GM12878 (cell line): ENCODE measurements around the gene ABCA13. TPM values are rescaled to one million over a fixed set of nuclear protein-coding genes. Genes with fewer than 3 reads are reported as not detected.

ENCODE experiments used
- ATAC-seq: fragments of 200-7000 bp; cut with Tn5 transposase; 3 replicates; pipeline ENCODE4 v1.9.1; 2020; ENCODE audit warnings: mild to moderate bottlenecking, moderate library complexity
- BruUV-seq: library from RNA; stranded (reverse); fragments of 400-500 nt; replicated peaks from 2 replicates; lab custom pipeline; 2021; lab: Mats Ljungman, UMichigan
- CTCF ChIA-PET: fragments of 300-600 bp; sonication (Branson Sonifier 250); formaldehyde crosslinking; extraction: SDS; loops from one replicate; lab custom pipeline; 2021; ENCODE audit warnings: inconsistent platforms; lab: Yijun Ruan, JAX
- POLR2A ChIA-PET: fragments of 350-600 bp; formaldehyde crosslinking; extraction: SDS; loops from one replicate; lab custom pipeline; 2021; ENCODE audit warnings: inconsistent platforms; lab: Charles Lee
- RAD21 ChIA-PET: fragments of 300-600 bp; sonication (Branson Sonifier 250); formaldehyde crosslinking; loops from one replicate; lab custom pipeline; 2023; ENCODE audit warnings: antibody characterized with exemption; ENCODE audit not compliant: unreplicated experiment; lab: Charles Lee
- SMC1A ChIA-PET: fragments of 300-600 bp; sonication (Branson Sonifier 250); formaldehyde crosslinking; loops from one replicate; lab custom pipeline; 2023; ENCODE audit not compliant: unreplicated experiment, uncharacterized antibody; lab: Charles Lee
- DNase-seq: peaks from one replicate; pipeline ENCODE4 v3.0.0-alpha.2; 2011; ENCODE audit warnings: low read depth, low spot score
- FAIRE-seq: peaks from 3 replicates; lab custom pipeline; 2011; peaks lifted over from hg19 to GRCh38; lab: Jason Lieb, UNC
- H2AFZ ChIP-seq: 2 replicates; pipeline ENCODE4 v1.6.0; 2011; ENCODE audit warnings: low read depth, low read length, control low read depth; ENCODE audit not compliant: control insufficient read depth
- H3K27ac ChIP-seq: 2 replicates; pipeline ENCODE4 v1.5.1; 2011; ENCODE audit warnings: control low read depth; ENCODE audit not compliant: control insufficient read depth, insufficient read depth
- H3K27me3 ChIP-seq, 2 experiments: replicated peaks in 1 of 2; 2 replicates each; pipeline versions ENCODE4 v1.6.0 to v1.6.1; 2011; ENCODE audit warnings: low read length in 1 of 2; ENCODE audit not compliant: control insufficient read depth in 2 of 2, insufficient read depth in 2 of 2
- H3K36me3 ChIP-seq, 2 experiments: 2 replicates each; pipeline ENCODE4 v1.5.1; 2011; ENCODE audit warnings: low read length in 1 of 2; ENCODE audit not compliant: control insufficient read depth in 2 of 2, insufficient read depth in 2 of 2
- H3K4me1 ChIP-seq: 2 replicates; pipeline ENCODE4 v1.6.1; 2011; ENCODE audit warnings: mild to moderate bottlenecking, low read length, moderate library complexity, mixed read lengths; ENCODE audit not compliant: control insufficient read depth, insufficient read depth
- H3K4me2 ChIP-seq: 2 replicates; pipeline ENCODE4 v1.6.0; 2011; ENCODE audit warnings: control low read depth; ENCODE audit not compliant: control insufficient read depth, insufficient read depth
- H3K4me3 ChIP-seq: fragments of 200-600 bp; sonication (generic); 2 replicates; pipeline ENCODE4 v1.5.1; 2016
- H3K79me2 ChIP-seq: 2 replicates; pipeline ENCODE4 v1.6.0; 2011; ENCODE audit warnings: low read length; ENCODE audit not compliant: control insufficient read depth, insufficient read depth
- H3K9ac ChIP-seq: 2 replicates; pipeline ENCODE4 v1.8.0; 2011; ENCODE audit warnings: low read length, control low read depth, mixed read lengths; ENCODE audit not compliant: control insufficient read depth, insufficient read depth
- H3K9me3 ChIP-seq: replicated peaks from 3 replicates; pipeline ENCODE4 v1.5.1; 2011; ENCODE audit warnings: mild to moderate bottlenecking, low read length; ENCODE audit not compliant: control insufficient read depth, insufficient read depth
- H4K20me1 ChIP-seq: 2 replicates; pipeline ENCODE4 v1.6.0; 2011; ENCODE audit not compliant: control insufficient read depth, insufficient read depth
- ASH2L ChIP-seq: fragments of 300-600, 200-600 bp; sonication (generic); IDR thresholded peaks from 2 replicates; pipeline ENCODE4 v1.6.1; 2017; ENCODE audit warnings: low read depth, mild to moderate bottlenecking, borderline replicate concordance
- ATF3 ChIP-seq: IDR thresholded peaks from 2 replicates; pipeline ENCODE4 v1.6.1; 2011; ENCODE audit warnings: low read depth, mild to moderate bottlenecking, low read length, moderate library complexity, borderline replicate concordance; ENCODE audit errors: extremely low read depth
- BACH1 ChIP-seq: fragments of 450-650 bp; IDR thresholded peaks from 2 replicates; pipeline ENCODE4 v1.6.1; 2017; ENCODE audit warnings: mild to moderate bottlenecking, borderline replicate concordance
- BCL11A ChIP-seq: IDR thresholded peaks from 2 replicates; pipeline ENCODE4 v1.6.1; 2011; ENCODE audit warnings: low read depth, low read length
- CBX3 ChIP-seq: fragments of 200-600 bp; sonication (generic); IDR thresholded peaks from 2 replicates; pipeline ENCODE4 v1.6.1; 2016; ENCODE audit warnings: low read depth, borderline replicate concordance
- CBX5 ChIP-seq: sonication (generic); IDR thresholded peaks from 2 replicates; pipeline ENCODE4 v1.6.1; 2016; ENCODE audit warnings: low read depth, moderate library complexity, mild to moderate bottlenecking, inconsistent platforms
- CHD2 ChIP-seq: IDR thresholded peaks from 2 replicates; pipeline ENCODE4 v1.6.1; 2011; ENCODE audit warnings: low read depth, low read length, improper control_type of control experiment, borderline replicate concordance
- CREB1 ChIP-seq: IDR thresholded peaks from 2 replicates; pipeline ENCODE4 v1.6.1; 2012; ENCODE audit warnings: low read depth, mild to moderate bottlenecking, inconsistent platforms
- FOXK2 ChIP-seq: fragments of 450-650 bp; IDR thresholded peaks from 2 replicates; pipeline ENCODE4 v1.6.1; 2017; ENCODE audit warnings: mild to moderate bottlenecking, moderate library complexity
- LARP7 ChIP-seq: fragments of 450-650 bp; IDR thresholded peaks from 2 replicates; pipeline ENCODE4 v1.6.1; 2017; ENCODE audit warnings: mild to moderate bottlenecking
- MLLT1 ChIP-seq: fragments of 450-650 bp; IDR thresholded peaks from 2 replicates; pipeline ENCODE4 v1.6.1; 2016; ENCODE audit warnings: mild to moderate bottlenecking
- MTA2 ChIP-seq: fragments of 450-650 bp; IDR thresholded peaks from 2 replicates; pipeline ENCODE4 v1.6.1; 2016; ENCODE audit warnings: low read depth, mild to moderate bottlenecking, moderate library complexity
- MTA3 ChIP-seq: IDR thresholded peaks from 2 replicates; pipeline ENCODE4 v1.6.1; 2012; ENCODE audit warnings: low read length, inconsistent platforms, borderline replicate concordance
- PAX8 ChIP-seq: fragments of 450-650 bp; IDR thresholded peaks from 2 replicates; pipeline ENCODE4 v1.6.1; 2017; ENCODE audit warnings: mild to moderate bottlenecking, moderate library complexity
- PML ChIP-seq: IDR thresholded peaks from 2 replicates; pipeline ENCODE4 v1.6.1; 2012; ENCODE audit warnings: low read length, inconsistent platforms
- POU2F2 ChIP-seq: IDR thresholded peaks from 3 replicates; pipeline ENCODE4 v1.6.1; 2011; ENCODE audit warnings: low read depth, mild to moderate bottlenecking, low read length, borderline replicate concordance
- RCOR1 ChIP-seq: conservative IDR thresholded peaks from 2 replicates; pipeline ENCODE4 v1.6.1; 2012; ENCODE audit warnings: low read depth, low read length, improper control_type of control experiment
- SMAD5 ChIP-seq: IDR thresholded peaks from 2 replicates; pipeline ENCODE4 v1.6.1; 2016; ENCODE audit warnings: antibody characterized with exemption, low read depth
- SP1 ChIP-seq: IDR thresholded peaks from one replicate; pipeline ENCODE4 v1.6.1; 2011; ENCODE audit warnings: low read depth, low read length
- SRF ChIP-seq, 2 experiments: IDR thresholded peaks; 2 replicates each; pipeline ENCODE4 v1.6.1; 2011; ENCODE audit warnings: low read depth in 2 of 2, low read length in 2 of 2, mild to moderate bottlenecking in 1 of 2, moderate library complexity in 1 of 2
- TCF12 ChIP-seq: IDR thresholded peaks from 2 replicates; pipeline ENCODE4 v1.6.1; 2011; ENCODE audit warnings: low read depth, mild to moderate bottlenecking, low read length
- ZNF384 ChIP-seq: IDR thresholded peaks from 2 replicates; pipeline ENCODE4 v1.6.1; 2012; ENCODE audit warnings: low read depth, mild to moderate bottlenecking, low read length, improper control_type of control experiment, borderline replicate concordance
- WGBS: methylation state at CpG from one replicate; pipeline ENCODE4 v1.1.6; 2016; ENCODE audit warnings: low lambda C conversion rate; ENCODE audit not compliant: insufficient replicate concordance, insufficient coverage; ENCODE audit errors: missing lambda C conversion rate; 5-methylcytosine and 5-hydroxymethylcytosine counted together
- in situ Hi-C: fragments of 300-500 bp; cut with MboI; formaldehyde crosslinking; loops from 9 replicates; pipeline ENCODE4 v1.14.3; 2018; ENCODE audit warnings: mixed read lengths
- intact Hi-C: fragments of 100-400 bp; cut with micrococcal nuclease; formaldehyde crosslinking; loops from one replicate; pipeline ENCODE4 v1.14.2; 2022; ENCODE audit not compliant: unreplicated experiment
- polyA plus RNA-seq, 11 experiments: library from polyadenylated mRNA; depleted of rRNA in 4 of 11; unstranded in 6 of 11; stranded (reverse) in 5 of 11; fragments of >200 nt; fragmentation: Nextera tagmentation in 4 of 11; fragmentation: Illumina TruSeq in 1 of 11; extraction: Ambion mirVana in 4 of 11; extraction: Trizol in 1 of 11; gene quantifications; 1 replicate in 1 of 11; 2 replicates in 10 of 11; pipeline versions ENCODE4 v1.2.1 to v1.2.3, GENCODE V29; 2011 to 2016; ENCODE audit warnings: inconsistent platforms in 2 of 11, missing spikeins in 2 of 11, low read depth in 1 of 11
- total RNA-seq, 4 experiments: library from RNA; depleted of rRNA in 3 of 4; stranded (reverse); fragments of >200 nt in 3 of 4; fragmentation: Illumina TruSeq in 1 of 4; extraction: Trizol in 1 of 4; gene quantifications; 2 replicates each; pipeline versions ENCODE4 v1.2.1 to v1.2.3, GENCODE V29; 2013 to 2021
- TF ChIP-seq, protein P1 (sequence below): IDR thresholded peaks from 2 replicates; pipeline ENCODE4 v1.6.1; 2011; ENCODE audit warnings: borderline replicate concordance, low read depth, mild to moderate bottlenecking, moderate library complexity, mixed read lengths, low read length; ENCODE audit not compliant: insufficient read depth; ENCODE audit errors: extremely low read length

The ABCA13 gene
- total and polyA plus RNA-seq, 10 of the 15 experiments (the other 5 are each of a cell fraction or from before 2014, with no cell fraction given) = under 0.01 to 0.98 (median 0.04) TPM; not detected in 2

DNA sequence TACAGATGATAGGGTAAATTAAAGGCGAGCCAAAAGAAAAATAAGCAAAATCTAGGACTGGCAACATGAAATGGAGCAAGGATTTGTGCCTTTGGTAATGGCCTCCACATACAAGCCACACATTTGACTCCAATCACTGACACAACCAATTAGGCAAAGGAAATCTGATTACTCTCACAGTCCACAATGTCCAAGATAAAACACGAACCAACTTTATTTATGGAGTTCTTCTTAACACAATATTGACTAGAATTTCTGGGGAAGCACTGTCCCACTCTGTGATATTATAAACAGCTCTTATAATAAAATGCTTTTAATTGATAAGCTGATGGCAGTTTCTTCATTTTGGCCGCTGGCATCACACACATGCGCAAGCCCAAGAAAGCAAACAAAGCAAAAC is 334.2 kb downstream of the ABCA13 start (continued):
- TF ChIP-seq, protein P1, sequence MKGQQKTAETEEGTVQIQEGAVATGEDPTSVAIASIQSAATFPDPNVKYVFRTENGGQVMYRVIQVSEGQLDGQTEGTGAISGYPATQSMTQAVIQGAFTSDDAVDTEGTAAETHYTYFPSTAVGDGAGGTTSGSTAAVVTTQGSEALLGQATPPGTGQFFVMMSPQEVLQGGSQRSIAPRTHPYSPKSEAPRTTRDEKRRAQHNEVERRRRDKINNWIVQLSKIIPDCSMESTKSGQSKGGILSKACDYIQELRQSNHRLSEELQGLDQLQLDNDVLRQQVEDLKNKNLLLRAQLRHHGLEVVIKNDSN = no peak
- TF ChIP-seq SMAD5 (no peak), FOXK2 (no peak), RCOR1 (no peak), MTA3 (no peak)

- H3K4me3 ChIP-seq = no peak overlapping the region
- H3K9ac ChIP-seq = no peak overlapping the region
- H2AFZ ChIP-seq = no peak overlapping the region
- no peaks in the 10 kb centered on the region for H3K27me3 ChIP-seq
- FAIRE-seq (no peak), ATAC-seq (no peak), DNase-seq (no peak)
- intact Hi-C loops = no loop called here
- CTCF ChIA-PET = no interaction called here
- POLR2A ChIA-PET = no interaction called here
- H3K4me2 ChIP-seq = no peak overlapping the region
- no peaks in the 10 kb centered on the region for H3K36me3 ChIP-seq
- H3K79me2 ChIP-seq = no peaks in the 10 kb centered on the region
- WGBS = 15% methylated on average over 4 of the region's 4 CpGs
- RAD21 ChIA-PET = no interaction called here
- H3K4me1 ChIP-seq = no peaks in the 10 kb centered on the region
- in situ Hi-C loops = no loop called here
- H3K9me3 ChIP-seq = no peaks in the 10 kb centered on the region
- SMC1A ChIA-PET = interaction anchor here (1.3 kb wide), 1 partner anchor 17 kb away, joined by 3 read pairs; no protein-coding TSS in a partner anchor
- no TSS peak for BruUV-seq
- H4K20me1 ChIP-seq = no peaks in the 10 kb centered on the region
- no peak for TF ChIP-seq TCF12
- TF ChIP-seq ZNF384 = no peak
- no peak for TF ChIP-seq MLLT1
- TF ChIP-seq CBX5 = no peak
- TF ChIP-seq CREB1 = no peak
- TF ChIP-seq RCOR1 = no peak
- TF ChIP-seq MTA2 = no peak
- TF ChIP-seq BACH1 = no peak
- TF ChIP-seq SRF (IDR thresholded peaks at IDR 0.05; ENCODE audit: low read depth in 2 of 2, low read length in 2 of 2) = no peak
- no peak for TF ChIP-seq SP1
- TF ChIP-seq PML = no peak
- no peak for TF ChIP-seq ASH2L
- no peak for TF ChIP-seq MTA3
- no peak for TF ChIP-seq ATF3
- TF ChIP-seq LARP7 = no peak
- no peak for TF ChIP-seq PAX8
- no peak for TF ChIP-seq BCL11A
- no peak for TF ChIP-seq CHD2
- no peak for TF ChIP-seq POU2F2
- no peak for TF ChIP-seq CBX3
- no peak overlapping the region for H3K27ac ChIP-seq
Observed at GRCh38 chr7:48506569-48506968, 335.3 kb downstream of the ABCA13 start.
